GM23248 (cell line): ENCODE measurements around the gene KCTD8.

Experiments
- EZH2 ChIP-seq: fragments of 200-600 bp; sonication (generic); IDR thresholded peaks from 2 replicates; pipeline ENCODE4 v1.6.1; 2018; ENCODE audit warnings: antibody characterized with exemption, mild to moderate bottlenecking; ENCODE audit not compliant: insufficient read depth, poor library complexity, severe bottlenecking
- EZH2phosphoT487 ChIP-seq: fragments of 200-600 bp; sonication (generic); IDR thresholded peaks from 2 replicates; pipeline ENCODE4 v1.6.1; 2018; ENCODE audit warnings: antibody characterized with exemption, moderate library complexity, mild to moderate bottlenecking, low read depth; ENCODE audit not compliant: insufficient read depth

GRCh38 chr4:44186096-44186849, 262.3 kb downstream of the KCTD8 start:
- TF ChIP-seq EZH2 (no peak), EZH2phosphoT487 (no peak)
